Esophagus squamous epithelium (tissue), 5 donors: ENCODE measurements around the gene GPER1. TPM values are rescaled to one million over a fixed set of nuclear protein-coding genes. Genes with fewer than 3 reads are reported as not detected.
"Not testable (repeated sequence)": the region's sequence is repeated elsewhere in the genome, so short reads cannot be mapped to it uniquely, and the experiment has no call there.

Experiments used
- DNase-seq: peaks from one replicate; lab custom pipeline; 2025; lab: John Stamatoyannopoulos, UW
- H3K27ac ChIP-seq, 4 donors: fragments of 200-600 bp; sonication (generic); one replicate each; pipeline ENCODE4 v1.5.1; 2016 to 2019; ENCODE audit warnings: mild to moderate bottlenecking in 1 of 4
- H3K27me3 ChIP-seq, 4 donors: fragments of 200-600 bp; sonication (generic); 1 replicate in 3 of 4; 2 replicates in 1 of 4; pipeline versions ENCODE4 v1.5.1 to v1.6.0; 2017 to 2021; ENCODE audit warnings: antibody characterized with exemption in 1 of 4
- H3K36me3 ChIP-seq, 3 donors: fragments of 200-600 bp; sonication (generic); one replicate each; pipeline ENCODE4 v1.5.1; 2016 to 2019
- H3K4me1 ChIP-seq, 3 donors: fragments of 200-600 bp; sonication (generic); one replicate each; pipeline ENCODE4 v1.5.1; 2017 to 2019
- H3K4me3 ChIP-seq, 4 donors: fragments of 200-600 bp; sonication (generic); 1 replicate in 3 of 4; 2 replicates in 1 of 4; pipeline ENCODE4 v1.5.1; 2016 to 2019; ENCODE audit warnings: mild to moderate bottlenecking in 2 of 4, moderate library complexity in 1 of 4
- H3K9me3 ChIP-seq, 3 donors: fragments of 200-600 bp; sonication (generic); one replicate each; pipeline ENCODE4 v1.5.1; 2016 to 2019
- POLR2A ChIP-seq, 4 donors: fragments of 450-650 bp; IDR thresholded peaks; one replicate each; pipeline ENCODE4 v1.6.1; 2017; ENCODE audit warnings: antibody characterized with exemption in 4 of 4, mild to moderate bottlenecking in 4 of 4, moderate library complexity in 3 of 4
- WGBS, 2 donors: methylation state at CpG; one replicate each; pipeline ENCODE4 v1.1.5; 2018; 5-methylcytosine and 5-hydroxymethylcytosine counted together
- intact Hi-C: fragments of 100-400 bp; cut with DNase I; formaldehyde crosslinking; loops from one replicate; pipeline ENCODE4 v1.15.0; 2022
- total RNA-seq, 4 donors: library from RNA; depleted of rRNA; stranded (reverse); fragments of >200 nt; gene quantifications; one replicate each; pipeline ENCODE4 v1.1.0, GENCODE V29; 2016
- TF ChIP-seq, protein P1 (sequence below), 6 experiments: fragments of 450-650 bp in 4 of 6; fragments of 200-600 bp in 2 of 6; sonication (generic) in 2 of 6; IDR thresholded peaks; one replicate each; pipeline ENCODE4 v1.5.1; 2016 to 2019; ENCODE audit warnings: antibody characterized with exemption in 6 of 6, mild to moderate bottlenecking in 4 of 6, moderate library complexity in 4 of 6
- donor health status: DM: yes; HTN: yes; CAD: no.

The GPER1 gene
- total RNA-seq, 4 donors from 2014 or later: 0.87 to 2.3 (median 1.5) TPM

DNA sequence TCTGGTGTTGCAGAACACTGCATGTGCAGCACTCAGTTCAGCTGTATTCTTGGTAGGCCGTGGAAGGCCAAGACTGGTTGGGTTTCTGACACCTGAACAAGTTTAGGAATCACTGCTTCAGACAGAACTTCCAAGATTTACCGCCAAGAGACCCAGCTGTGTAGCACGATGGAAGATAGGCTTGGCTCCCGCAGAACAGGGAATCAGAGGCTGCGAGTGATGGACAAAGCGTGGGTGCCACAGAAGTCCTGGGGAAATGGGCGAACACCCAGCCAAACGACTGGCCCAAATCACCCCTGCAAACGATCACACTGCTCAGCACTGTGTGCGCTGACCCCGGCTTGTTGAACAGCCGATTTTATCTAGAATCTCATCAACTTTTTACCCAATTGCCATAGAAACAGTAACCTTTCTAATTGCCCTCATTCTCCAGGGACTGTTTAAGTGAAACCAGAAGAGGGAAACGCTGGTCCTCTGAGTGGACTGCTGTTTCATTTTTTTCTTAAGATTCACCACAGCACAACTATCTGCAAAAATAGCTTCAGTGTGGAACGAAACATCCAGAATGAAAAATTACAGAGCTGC lies 54.2 kb downstream of the GPER1 start:
- Histone ChIP-seq H3K9me3 (no peaks in the 10 kb centered on the region), H3K27ac (no peak overlapping the region), H3K4me1 (peaks cover 8 to 20% (median 9%) of the 10 kb centered on the region in 3 donors), H3K4me3 (no peak overlapping the region), H3K27me3 (no peaks in the 10 kb centered on the region), H3K36me3 (no peaks in the 10 kb centered on the region)
- TF ChIP-seq, protein P1, sequence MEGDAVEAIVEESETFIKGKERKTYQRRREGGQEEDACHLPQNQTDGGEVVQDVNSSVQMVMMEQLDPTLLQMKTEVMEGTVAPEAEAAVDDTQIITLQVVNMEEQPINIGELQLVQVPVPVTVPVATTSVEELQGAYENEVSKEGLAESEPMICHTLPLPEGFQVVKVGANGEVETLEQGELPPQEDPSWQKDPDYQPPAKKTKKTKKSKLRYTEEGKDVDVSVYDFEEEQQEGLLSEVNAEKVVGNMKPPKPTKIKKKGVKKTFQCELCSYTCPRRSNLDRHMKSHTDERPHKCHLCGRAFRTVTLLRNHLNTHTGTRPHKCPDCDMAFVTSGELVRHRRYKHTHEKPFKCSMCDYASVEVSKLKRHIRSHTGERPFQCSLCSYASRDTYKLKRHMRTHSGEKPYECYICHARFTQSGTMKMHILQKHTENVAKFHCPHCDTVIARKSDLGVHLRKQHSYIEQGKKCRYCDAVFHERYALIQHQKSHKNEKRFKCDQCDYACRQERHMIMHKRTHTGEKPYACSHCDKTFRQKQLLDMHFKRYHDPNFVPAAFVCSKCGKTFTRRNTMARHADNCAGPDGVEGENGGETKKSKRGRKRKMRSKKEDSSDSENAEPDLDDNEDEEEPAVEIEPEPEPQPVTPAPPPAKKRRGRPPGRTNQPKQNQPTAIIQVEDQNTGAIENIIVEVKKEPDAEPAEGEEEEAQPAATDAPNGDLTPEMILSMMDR (IDR thresholded peaks at IDR 0.05): no peak
- no peak for TF ChIP-seq POLR2A (IDR thresholded peaks at IDR 0.05)
- 67 to 73% methylated on average over 14 of the region's 14 CpGs for WGBS, 2 donors
- DNase-seq: no peak
- intact Hi-C loops: no loop called here

DNA sequence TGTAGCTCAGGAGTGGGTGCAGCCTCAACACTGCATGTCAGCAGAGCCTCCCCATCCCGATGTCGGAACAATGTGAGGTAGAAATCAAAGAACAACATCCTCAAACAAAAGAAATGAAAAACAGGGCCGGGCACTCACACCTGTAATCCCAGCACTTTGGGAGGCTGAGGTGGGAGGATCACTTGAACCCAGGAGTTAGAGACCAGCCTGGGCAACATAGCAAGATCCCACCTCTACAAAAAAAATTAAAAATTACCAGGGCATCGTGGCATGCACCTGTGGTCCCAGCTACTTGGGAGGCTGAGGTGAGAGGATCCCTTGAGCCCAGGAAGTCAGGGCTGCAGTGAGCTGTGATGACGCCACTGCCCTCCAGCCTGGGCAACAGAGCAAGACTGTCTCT lies 55.1 kb downstream of the GPER1 start:
- intact Hi-C loops, H3K4me3 ChIP-seq, H3K9me3 ChIP-seq, H3K27me3 ChIP-seq, DNase-seq, H3K36me3 ChIP-seq, H3K27ac ChIP-seq: not testable (repeated sequence)
- 80 to 88% methylated on average over 5 of the region's 5 CpGs for WGBS, 2 donors
- peaks cover 5 to 15% (median 6%) of the 10 kb centered on the region in 3 donors for H3K4me1 ChIP-seq

Other genes starting within 250 kb of the GPER1 start
- 10 to 100 TPM; 22.3 to 29.6 (median 27.8) TPM for gene GET4, start 211.6 kb upstream of the GPER1 start, total RNA-seq
- gene ADAP1, start 133.4 kb upstream of the GPER1 start, total RNA-seq: 10 to 100 TPM in 2 of 4 donors, 1 to 10 TPM in 2; 6.0 to 13.7 (median 9.9) TPM
- gene COX19, start 112.6 kb upstream of the GPER1 start, total RNA-seq: 10 to 100 TPM in 1 of 4 donors, 1 to 10 TPM in 3; 4.0 to 13.0 (median 6.9) TPM
- under 1 TPM in 1 of 4 donors, not detected in 3; 0.76 TPM for gene CYP2W1, start 104.9 kb upstream of the GPER1 start, total RNA-seq
- 10 to 100 TPM in 1 of 4 donors, 1 to 10 TPM in 3; 1.1 to 12.8 (median 3.5) TPM for gene GPR146, start 43.6 kb upstream of the GPER1 start, total RNA-seq
- 10 to 100 TPM in 3 of 4 donors, 1 to 10 TPM in 1; 6.4 to 23.3 (median 14.0) TPM for gene ZFAND2A, start 72.1 kb downstream of the GPER1 start, total RNA-seq
- not detected for gene UNCX, start 144.8 kb downstream of the GPER1 start, total RNA-seq